K562 (cell line): ENCODE results near the gene ABL1.

Experiments
- AFF1 ChIP-seq, 2 experiments: fragments of 450-650 bp; IDR thresholded peaks; 2 replicates each; pipeline ENCODE4 v1.6.1; 2018; ENCODE audit warnings: mild to moderate bottlenecking in 2 of 2, low read depth in 1 of 2; ENCODE audit not compliant: partially characterized antibody in 2 of 2
- BRF1 ChIP-seq: IDR thresholded peaks from 3 replicates; pipeline ENCODE4 v1.6.1; 2011; ENCODE audit warnings: borderline replicate concordance, mild to moderate bottlenecking; ENCODE audit not compliant: insufficient read length; ENCODE audit errors: extremely low read depth
- CBX8 ChIP-seq: fragments of 200-600 bp; sonication (generic); IDR thresholded peaks from 2 replicates; pipeline ENCODE4 v1.6.1; 2012; ENCODE audit warnings: borderline replicate concordance, mixed run types, low read depth, mild to moderate bottlenecking, moderate library complexity, mixed read lengths, low read length, control low read depth, inconsistent platforms; ENCODE audit not compliant: poor library complexity, severe bottlenecking; ENCODE audit errors: extremely low read depth
- CTCF ChIP-seq, 3 experiments: IDR thresholded peaks in 2 of 3; conservative IDR thresholded peaks in 1 of 3; 2 replicates each; pipeline ENCODE4 v1.5.1; 2011 to 2012; ENCODE audit warnings: low read length in 3 of 3, mild to moderate bottlenecking in 3 of 3, control low read depth in 2 of 3, improper control_type of control experiment in 1 of 3, inconsistent platforms in 1 of 3, low read depth in 1 of 3, mixed read lengths in 1 of 3, moderate library complexity in 1 of 3; ENCODE audit not compliant: insufficient read depth in 2 of 3
- FOXP1 ChIP-seq: sonication (generic); formaldehyde crosslinking; IDR thresholded peaks from 2 replicates; pipeline ENCODE4 v1.8.0; 2022; ENCODE audit warnings: mild to moderate bottlenecking, missing genetic modification reagents
- HNRNPL ChIP-seq: fragments of 200-400 bp; formaldehyde crosslinking; IDR thresholded peaks from 2 replicates; pipeline ENCODE4 v1.6.1; 2017; ENCODE audit warnings: low read depth, mild to moderate bottlenecking, low read length
- HNRNPLL ChIP-seq: fragments of 200-400 bp; formaldehyde crosslinking; IDR thresholded peaks from 2 replicates; pipeline ENCODE4 v1.6.1; 2017; ENCODE audit warnings: low read length, low read depth, mild to moderate bottlenecking; ENCODE audit not compliant: poor library complexity, severe bottlenecking
- MAFK ChIP-seq: IDR thresholded peaks from 2 replicates; pipeline ENCODE4 v1.6.1; 2011; ENCODE audit warnings: low read length, improper control_type of control experiment
- MYC ChIP-seq, 2 experiments: fragments of 250-450 bp in 1 of 2; sonication (Bioruptor Pico) in 1 of 2; IDR thresholded peaks; 2 replicates each; pipeline versions ENCODE4 v1.5.1 to v1.6.1; 2012 to 2021; ENCODE audit warnings: low read depth in 2 of 2, borderline replicate concordance in 1 of 2, improper control_type of control experiment in 1 of 2, low read length in 1 of 2, mild to moderate bottlenecking in 1 of 2, moderate library complexity in 1 of 2
- NRF1 ChIP-seq, 2 experiments: fragments of 450-650 bp; IDR thresholded peaks in 1 of 2; conservative IDR thresholded peaks in 1 of 2; 2 replicates each; pipeline ENCODE4 v1.6.1; 2014; ENCODE audit warnings: mild to moderate bottlenecking in 2 of 2
- ZNF436 ChIP-seq: fragments of 250-450, 450-650 bp; sonication (Bioruptor Pico); formaldehyde crosslinking; IDR thresholded peaks from 2 replicates; pipeline ENCODE4 v1.7.0; 2020; ENCODE audit warnings: mild to moderate bottlenecking
- ZNF561 ChIP-seq: fragments of 450-650 bp; formaldehyde crosslinking; conservative IDR thresholded peaks from 2 replicates; pipeline ENCODE4 v1.4.0; 2020; ENCODE audit warnings: mild to moderate bottlenecking, moderate library complexity
- TF ChIP-seq, protein P1 (sequence below): fragments of 250-450 bp; sonication (Bioruptor Pico); IDR thresholded peaks from 2 replicates; pipeline ENCODE4 v1.4.0; 2020; ENCODE audit warnings: mild to moderate bottlenecking, moderate library complexity, borderline replicate concordance
- TF ChIP-seq, protein P2 (sequence below): fragments of 250-450 bp; sonication (Bioruptor Pico); IDR thresholded peaks from 2 replicates; pipeline ENCODE4 v1.8.0; 2022; ENCODE audit warnings: inconsistent platforms

DNA sequence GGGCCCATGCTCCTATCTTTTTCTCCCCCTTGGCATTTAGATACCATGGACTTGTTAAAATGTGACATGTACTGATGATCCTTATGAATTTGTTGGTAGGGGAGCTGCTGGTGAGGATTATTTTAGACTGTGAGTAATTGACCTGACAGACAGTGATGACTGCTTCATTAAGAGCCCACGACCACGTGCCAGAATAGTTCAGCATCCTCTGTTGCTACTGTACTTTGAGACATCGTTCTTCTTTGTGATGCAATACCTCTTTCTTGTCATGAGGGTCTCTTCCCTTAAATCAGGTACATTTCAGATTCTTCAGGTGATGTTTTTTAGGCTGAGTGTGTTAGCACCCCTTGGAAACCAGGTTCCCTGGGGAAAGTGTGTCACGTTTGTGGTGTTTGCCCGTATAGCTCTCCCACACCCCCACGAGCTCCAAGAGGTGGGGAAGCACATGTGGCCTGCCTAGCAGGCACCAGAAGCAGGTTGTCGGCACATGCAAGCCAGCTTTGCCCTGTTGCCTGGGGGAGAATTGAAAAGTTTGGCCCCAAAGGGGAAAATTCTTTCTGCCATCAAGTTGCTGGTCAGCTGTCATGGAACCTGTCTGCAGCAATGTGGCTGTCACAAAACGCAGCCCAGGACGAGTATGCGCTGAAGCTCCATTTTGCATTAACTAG lies 36.5 kb downstream of the ABL1 start:
- TF ChIP-seq HNRNPL (no peak), MYC (IDR thresholded peaks at IDR 0.05; ENCODE audit: low read depth, low read length) (no peak), MYC (CRISPR knock-in tag; IDR thresholded peaks at IDR 0.05; ENCODE audit: borderline replicate concordance, low read depth) (no peak), BRF1 (no peak), ZNF561 (CRISPR knock-in tag) (no peak), CTCF (IDR thresholded peaks at IDR 0.05 in 2 of 3, conservative IDR thresholded peaks at IDR 0.05 in 1 of 3; ENCODE audit: insufficient read depth in 2 of 3, low read depth in 1 of 3, low read length in 3 of 3) (no peak), CBX8 (no peak), MAFK (no peak), AFF1 (IDR thresholded peaks at IDR 0.05; ENCODE audit: low read depth in 1 of 2, partially characterized antibody in 2 of 2) (no peak), FOXP1 (CRISPR knock-in tag) (no peak), HNRNPLL (no peak), NRF1 (conservative IDR thresholded peaks at IDR 0.05 in 1 of 2, IDR thresholded peaks at IDR 0.05 in 1 of 2) (no peak), ZNF436 (no peak)
- TF ChIP-seq, protein P1, sequence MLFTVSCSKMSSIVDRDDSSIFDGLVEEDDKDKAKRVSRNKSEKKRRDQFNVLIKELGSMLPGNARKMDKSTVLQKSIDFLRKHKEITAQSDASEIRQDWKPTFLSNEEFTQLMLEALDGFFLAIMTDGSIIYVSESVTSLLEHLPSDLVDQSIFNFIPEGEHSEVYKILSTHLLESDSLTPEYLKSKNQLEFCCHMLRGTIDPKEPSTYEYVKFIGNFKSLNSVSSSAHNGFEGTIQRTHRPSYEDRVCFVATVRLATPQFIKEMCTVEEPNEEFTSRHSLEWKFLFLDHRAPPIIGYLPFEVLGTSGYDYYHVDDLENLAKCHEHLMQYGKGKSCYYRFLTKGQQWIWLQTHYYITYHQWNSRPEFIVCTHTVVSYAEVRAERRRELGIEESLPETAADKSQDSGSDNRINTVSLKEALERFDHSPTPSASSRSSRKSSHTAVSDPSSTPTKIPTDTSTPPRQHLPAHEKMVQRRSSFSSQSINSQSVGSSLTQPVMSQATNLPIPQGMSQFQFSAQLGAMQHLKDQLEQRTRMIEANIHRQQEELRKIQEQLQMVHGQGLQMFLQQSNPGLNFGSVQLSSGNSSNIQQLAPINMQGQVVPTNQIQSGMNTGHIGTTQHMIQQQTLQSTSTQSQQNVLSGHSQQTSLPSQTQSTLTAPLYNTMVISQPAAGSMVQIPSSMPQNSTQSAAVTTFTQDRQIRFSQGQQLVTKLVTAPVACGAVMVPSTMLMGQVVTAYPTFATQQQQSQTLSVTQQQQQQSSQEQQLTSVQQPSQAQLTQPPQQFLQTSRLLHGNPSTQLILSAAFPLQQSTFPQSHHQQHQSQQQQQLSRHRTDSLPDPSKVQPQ (CRISPR knock-in tag): no peak
- TF ChIP-seq, protein P2, sequence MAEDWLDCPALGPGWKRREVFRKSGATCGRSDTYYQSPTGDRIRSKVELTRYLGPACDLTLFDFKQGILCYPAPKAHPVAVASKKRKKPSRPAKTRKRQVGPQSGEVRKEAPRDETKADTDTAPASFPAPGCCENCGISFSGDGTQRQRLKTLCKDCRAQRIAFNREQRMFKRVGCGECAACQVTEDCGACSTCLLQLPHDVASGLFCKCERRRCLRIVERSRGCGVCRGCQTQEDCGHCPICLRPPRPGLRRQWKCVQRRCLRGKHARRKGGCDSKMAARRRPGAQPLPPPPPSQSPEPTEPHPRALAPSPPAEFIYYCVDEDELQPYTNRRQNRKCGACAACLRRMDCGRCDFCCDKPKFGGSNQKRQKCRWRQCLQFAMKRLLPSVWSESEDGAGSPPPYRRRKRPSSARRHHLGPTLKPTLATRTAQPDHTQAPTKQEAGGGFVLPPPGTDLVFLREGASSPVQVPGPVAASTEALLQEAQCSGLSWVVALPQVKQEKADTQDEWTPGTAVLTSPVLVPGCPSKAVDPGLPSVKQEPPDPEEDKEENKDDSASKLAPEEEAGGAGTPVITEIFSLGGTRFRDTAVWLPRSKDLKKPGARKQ (CRISPR knock-in tag): no peak
